SK-N-MC (cell line): ENCODE results near the gene DNAJB6.

Experiments
- DNase-seq: peaks from one replicate; pipeline ENCODE4 v3.0.0-alpha.2; 2011; ENCODE audit warnings: low read depth, low spot score
- H3K27ac ChIP-seq: fragments of 200-600 bp; sonication (generic); 2 replicates; pipeline ENCODE4 v1.5.1; 2016; ENCODE audit warnings: mixed run types
- H3K36me3 ChIP-seq: fragments of 200-600 bp; sonication (generic); 2 replicates; pipeline ENCODE4 v1.6.1; 2017; ENCODE audit warnings: antibody characterized with exemption, low read length, mixed read lengths; ENCODE audit not compliant: insufficient read depth
- H3K4me3 ChIP-seq: fragments of 200-600 bp; sonication (generic); 2 replicates; pipeline ENCODE4 v1.5.1; 2016
- H3K9ac ChIP-seq: fragments of 200-600 bp; sonication (generic); 2 replicates; pipeline ENCODE4 v1.8.0; 2017; ENCODE audit warnings: mixed run types, mixed read lengths; ENCODE audit not compliant: insufficient read length
- H3K9me3 ChIP-seq: fragments of 200-600 bp; sonication (generic); 2 replicates; pipeline ENCODE4 v1.6.1; 2017; ENCODE audit warnings: low read depth, mild to moderate bottlenecking, antibody characterized with exemption, low read length, moderate library complexity, mixed read lengths
- EZH2 ChIP-seq: fragments of 200-600 bp; sonication (generic); IDR thresholded peaks from one replicate; pipeline ENCODE4 v1.6.1; 2017; ENCODE audit warnings: antibody characterized with exemption
- FOXP2 ChIP-seq: optimal IDR thresholded peaks from 2 replicates; pipeline ENCODE3; 2011; ENCODE audit warnings: mild to moderate bottlenecking, moderate library complexity; ENCODE audit not compliant: insufficient read depth; ENCODE audit errors: extremely low read length, control extremely low read depth
- POLR2AphosphoS5 ChIP-seq: IDR thresholded peaks from 2 replicates; pipeline ENCODE4 v1.6.1; 2012; ENCODE audit warnings: mild to moderate bottlenecking, low read depth, low read length, borderline replicate concordance

DNAJB6 gene

GRCh38 chr7:157402911-157403534 lies 66.2 kb downstream of the DNAJB6 start:
- TF ChIP-seq POLR2AphosphoS5 (no peak), EZH2 (no peak), FOXP2 (no peak)
- H3K36me3 ChIP-seq, result peaks cover 18% of the 10 kb centered on the region; the same call in 1 of the 2 replicates
- H3K9me3 ChIP-seq, result no peaks in the 10 kb centered on the region
- H3K9ac ChIP-seq, result no peak overlapping the region
- H3K4me3 ChIP-seq, result no peak overlapping the region
- DNase-seq, result no peak
- H3K27ac ChIP-seq, result no peak overlapping the region

GRCh38 chr7:157403646-157404401 lies 67.0 kb downstream of the DNAJB6 start:
- no peak for TF ChIP-seq EZH2
- TF ChIP-seq FOXP2, result no peak
- no peak for TF ChIP-seq POLR2AphosphoS5
- Histone ChIP-seq H3K4me3 (no peak overlapping the region), H3K27ac (no peak overlapping the region), H3K9me3 (no peaks in the 10 kb centered on the region), H3K36me3 (peaks cover 18% of the 10 kb centered on the region; the same call in 1 of the 2 replicates), H3K9ac (no peak overlapping the region)
- no peak for DNase-seq

DNA sequence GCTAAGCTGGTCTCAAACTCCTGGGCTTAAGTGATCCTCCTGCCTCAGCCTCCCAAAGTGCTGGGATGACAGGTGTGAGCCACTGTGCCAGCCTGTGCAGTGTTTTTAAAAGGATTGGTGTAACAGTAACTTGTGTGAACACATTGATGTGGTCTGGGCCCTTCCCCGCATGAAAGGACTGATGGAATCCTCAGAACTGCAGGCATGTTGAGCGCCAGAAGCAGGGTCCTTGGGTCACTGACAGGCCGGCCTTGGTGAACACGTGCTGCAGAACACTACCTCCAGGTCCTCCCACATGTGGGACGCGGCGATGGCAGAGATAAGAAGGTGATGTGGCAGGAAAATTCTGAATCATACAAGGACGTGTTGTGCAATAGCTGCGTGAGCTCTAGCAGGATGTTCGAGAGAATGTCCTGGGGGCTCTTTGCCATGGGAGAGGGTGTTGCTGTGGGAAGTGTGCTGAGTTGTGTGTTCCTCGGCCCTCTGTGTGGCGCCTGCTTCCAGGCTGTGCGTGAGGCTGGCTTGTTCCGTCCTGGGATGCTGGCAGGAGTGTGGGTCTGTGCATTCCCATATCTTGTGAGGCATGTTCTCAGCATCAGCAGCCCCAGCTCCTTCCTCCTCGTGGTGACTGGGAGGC lies 68.2 kb downstream of the DNAJB6 start:
- TF ChIP-seq EZH2 (no peak), FOXP2 (no peak), POLR2AphosphoS5 (no peak)
- no peak overlapping the region for H3K4me3 ChIP-seq
- H3K9me3 ChIP-seq, result no peaks in the 10 kb centered on the region
- H3K27ac ChIP-seq, result no peak overlapping the region
- peaks cover 10% of the 10 kb centered on the region; the same call in 1 of the 2 replicates for H3K36me3 ChIP-seq
- peak; percentile 53 for DNase-seq
- H3K9ac ChIP-seq, result no peak overlapping the region

GRCh38 chr7:157405501-157405900 lies 68.7 kb downstream of the DNAJB6 start:
- TF ChIP-seq EZH2 (no peak), POLR2AphosphoS5 (no peak)
- no peaks in the 10 kb centered on the region for H3K9me3 ChIP-seq
- no peak overlapping the region for H3K4me3 ChIP-seq
- no peak for DNase-seq
- H3K27ac ChIP-seq, result no peak overlapping the region
- H3K36me3 ChIP-seq, result peaks cover 5% of the 10 kb centered on the region; the same call in 1 of the 2 replicates
- no peak overlapping the region for H3K9ac ChIP-seq

DNA sequence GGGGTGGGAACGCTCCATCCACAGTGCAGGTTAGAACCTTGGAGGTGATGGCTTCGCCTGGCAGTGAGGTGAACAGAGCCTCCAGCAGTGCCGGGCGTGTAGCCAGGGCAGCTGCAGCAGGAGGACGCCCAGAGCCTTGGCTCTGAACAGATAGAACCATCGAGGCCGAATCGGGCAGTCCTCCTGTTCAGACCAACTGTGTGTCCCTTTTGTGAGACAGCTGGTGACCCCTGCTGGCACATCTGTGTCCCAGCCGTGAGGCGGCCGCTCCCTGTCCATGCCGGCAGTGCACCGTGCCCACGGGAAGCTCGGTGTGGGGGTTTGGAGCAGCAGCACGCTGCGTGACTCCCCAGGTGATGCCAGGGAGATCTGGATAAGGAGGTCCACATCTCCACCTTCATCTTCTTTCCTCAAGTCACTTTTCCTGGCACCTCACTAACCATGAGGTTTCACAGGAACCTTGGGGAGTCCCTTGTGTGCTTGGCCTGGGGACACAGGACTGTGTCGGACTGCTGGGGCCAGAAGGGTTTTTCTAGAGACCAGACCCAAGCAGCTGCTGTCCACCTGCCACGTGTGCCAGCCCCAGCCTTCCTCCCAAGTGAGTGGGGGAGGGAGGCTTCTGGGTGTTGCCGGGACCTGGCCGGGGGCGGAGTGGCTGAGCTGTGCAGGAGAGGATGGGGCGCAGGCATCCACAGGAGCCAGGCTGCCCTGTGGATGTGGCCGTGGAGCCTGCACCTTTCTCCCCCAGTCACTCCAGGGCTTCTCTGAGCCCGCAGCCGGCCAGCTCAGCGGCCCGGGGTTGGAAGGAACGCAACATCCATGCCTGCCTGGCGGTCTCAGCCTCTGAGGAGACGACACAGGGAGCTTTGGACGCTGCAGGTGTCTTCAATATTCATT lies 69.4 kb downstream of the DNAJB6 start:
- DNase-seq, result no peak
- H3K9me3 ChIP-seq, result no peaks in the 10 kb centered on the region
- H3K9ac ChIP-seq, result no peak overlapping the region
- peaks cover 4% of the 10 kb centered on the region; the same call in 1 of the 2 replicates for H3K36me3 ChIP-seq
- no peak for TF ChIP-seq FOXP2
- TF ChIP-seq POLR2AphosphoS5, result no peak
- no peak for TF ChIP-seq EZH2
- H3K27ac ChIP-seq, result no peak overlapping the region
- H3K4me3 ChIP-seq, result no peak overlapping the region

DNA sequence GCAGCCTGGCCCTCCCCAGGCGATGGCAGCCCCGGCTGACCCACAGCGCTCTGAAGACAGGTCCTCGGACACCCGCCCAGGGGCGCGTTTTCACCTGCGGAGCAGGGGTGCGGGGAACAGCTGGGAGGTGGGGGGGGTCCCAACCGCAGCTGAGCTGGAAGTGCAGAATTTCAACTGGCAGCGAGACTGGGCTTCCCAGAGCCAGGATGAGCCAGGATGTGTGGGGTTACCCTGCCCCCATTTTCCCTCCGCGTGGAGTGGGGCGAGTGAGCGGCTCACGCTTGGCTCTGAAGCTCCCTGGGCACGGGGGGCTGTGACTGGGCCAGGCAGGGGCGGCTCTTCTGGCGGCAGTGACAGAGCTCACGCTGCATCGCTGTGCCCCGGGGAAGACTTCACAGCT lies 70.2 kb downstream of the DNAJB6 start:
- Histone ChIP-seq H3K4me3 (no peak overlapping the region), H3K27ac (no peak overlapping the region), H3K9ac (no peak overlapping the region), H3K36me3 (no peaks in the 10 kb centered on the region; the same call in 1 of the 2 replicates), H3K9me3 (no peaks in the 10 kb centered on the region)
- no peak for TF ChIP-seq POLR2AphosphoS5
- no peak for TF ChIP-seq FOXP2
- TF ChIP-seq EZH2, result no peak
- no peak for DNase-seq

DNA sequence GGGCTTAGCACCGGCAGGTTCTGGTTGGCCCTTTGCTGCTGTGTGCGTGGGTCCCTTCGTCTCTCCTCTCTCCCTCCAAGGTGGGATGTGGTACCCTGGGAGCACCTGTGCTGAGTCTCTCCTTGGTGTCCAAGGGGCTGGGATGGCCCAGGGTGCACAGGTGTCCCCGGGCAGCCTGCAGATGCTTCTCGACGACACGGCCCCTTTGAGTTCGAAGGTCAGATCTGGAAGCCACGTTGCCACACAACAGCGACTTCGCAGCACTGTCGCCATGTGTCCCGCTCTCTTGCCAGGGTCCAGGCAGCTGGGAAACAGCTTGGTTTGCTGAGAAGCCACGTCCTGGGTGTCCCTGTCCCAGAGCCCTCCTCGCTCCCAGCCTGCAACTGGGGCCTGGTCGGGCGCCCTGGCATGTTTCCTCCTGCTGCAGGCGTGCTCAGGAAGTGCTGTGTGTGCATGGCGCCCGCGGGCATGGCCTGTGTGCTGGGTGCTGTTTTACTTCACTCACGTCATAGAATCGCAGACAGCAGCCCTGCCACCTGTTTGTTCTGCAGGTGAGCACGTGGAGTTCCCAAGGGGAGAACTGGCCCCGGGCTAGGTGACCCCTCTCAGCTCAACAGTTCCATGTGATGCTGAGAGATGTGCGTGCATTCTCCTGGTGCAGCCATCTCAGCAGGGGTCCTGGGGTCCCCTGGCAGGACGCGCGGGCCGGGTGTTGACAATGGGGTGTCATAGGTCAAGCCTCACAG lies 70.9 kb downstream of the DNAJB6 start:
- no peak for TF ChIP-seq POLR2AphosphoS5
- no peak for TF ChIP-seq FOXP2
- Histone ChIP-seq H3K9me3 (no peaks in the 10 kb centered on the region), H3K27ac (no peak overlapping the region), H3K9ac (no peak overlapping the region), H3K4me3 (no peak overlapping the region), H3K36me3 (no peaks in the 10 kb centered on the region; the same call in 1 of the 2 replicates)
- DNase-seq, result no peak
